GM20000 (cell line): ENCODE data around the gene AREG.

Source experiments
- DNase-seq: peaks from one replicate; pipeline ENCODE4 v3.0.0; 2012; ENCODE audit warnings: low spot score
- TF ChIP-seq, protein P1 (sequence below): IDR thresholded peaks from 2 replicates; pipeline ENCODE4 v1.5.1; 2012; ENCODE audit warnings: mild to moderate bottlenecking, control low read depth; ENCODE audit errors: extremely low read depth, missing control alignments

The AREG gene

DNA sequence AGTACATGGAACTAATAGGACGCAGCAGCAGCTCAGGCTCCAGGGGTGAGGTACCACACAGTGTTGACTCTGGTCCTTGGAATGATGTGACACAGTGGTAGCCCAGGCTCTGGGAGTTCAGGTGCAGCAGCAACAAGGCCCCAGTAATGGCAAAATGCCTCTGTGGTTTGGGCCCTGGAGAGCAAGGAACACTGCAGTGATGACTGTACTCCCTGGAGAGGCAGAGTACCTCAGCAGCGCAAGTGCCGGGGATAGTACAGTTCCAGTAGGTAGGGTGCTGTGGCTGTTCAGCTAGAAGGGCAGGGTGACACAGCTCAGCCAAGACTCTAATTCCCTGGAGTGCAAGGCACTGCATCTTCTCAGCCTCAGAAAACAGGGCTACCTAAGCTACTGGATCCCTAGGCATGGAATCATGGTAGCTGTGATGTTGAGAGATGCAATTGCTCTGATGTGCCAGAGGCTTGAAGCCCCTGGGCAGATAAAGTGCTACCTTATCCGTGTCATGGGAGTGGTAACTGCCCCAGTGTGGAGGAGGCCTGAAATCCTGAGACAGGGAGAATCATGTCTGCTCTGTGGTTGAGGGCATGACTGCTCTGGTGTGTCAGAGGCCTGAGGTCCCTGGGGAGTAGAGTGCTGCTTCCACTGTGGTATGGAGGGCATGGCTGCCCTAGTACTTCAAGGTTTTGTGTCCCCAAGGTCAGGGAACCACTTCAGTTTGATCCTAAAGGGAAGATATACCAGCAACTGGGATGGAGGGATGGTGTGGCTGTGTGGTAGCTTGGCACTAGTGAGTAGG is 55.2 kb downstream of the AREG start:
- TF ChIP-seq, protein P1, sequence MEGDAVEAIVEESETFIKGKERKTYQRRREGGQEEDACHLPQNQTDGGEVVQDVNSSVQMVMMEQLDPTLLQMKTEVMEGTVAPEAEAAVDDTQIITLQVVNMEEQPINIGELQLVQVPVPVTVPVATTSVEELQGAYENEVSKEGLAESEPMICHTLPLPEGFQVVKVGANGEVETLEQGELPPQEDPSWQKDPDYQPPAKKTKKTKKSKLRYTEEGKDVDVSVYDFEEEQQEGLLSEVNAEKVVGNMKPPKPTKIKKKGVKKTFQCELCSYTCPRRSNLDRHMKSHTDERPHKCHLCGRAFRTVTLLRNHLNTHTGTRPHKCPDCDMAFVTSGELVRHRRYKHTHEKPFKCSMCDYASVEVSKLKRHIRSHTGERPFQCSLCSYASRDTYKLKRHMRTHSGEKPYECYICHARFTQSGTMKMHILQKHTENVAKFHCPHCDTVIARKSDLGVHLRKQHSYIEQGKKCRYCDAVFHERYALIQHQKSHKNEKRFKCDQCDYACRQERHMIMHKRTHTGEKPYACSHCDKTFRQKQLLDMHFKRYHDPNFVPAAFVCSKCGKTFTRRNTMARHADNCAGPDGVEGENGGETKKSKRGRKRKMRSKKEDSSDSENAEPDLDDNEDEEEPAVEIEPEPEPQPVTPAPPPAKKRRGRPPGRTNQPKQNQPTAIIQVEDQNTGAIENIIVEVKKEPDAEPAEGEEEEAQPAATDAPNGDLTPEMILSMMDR: no peak
- no peak for DNase-seq

DNA sequence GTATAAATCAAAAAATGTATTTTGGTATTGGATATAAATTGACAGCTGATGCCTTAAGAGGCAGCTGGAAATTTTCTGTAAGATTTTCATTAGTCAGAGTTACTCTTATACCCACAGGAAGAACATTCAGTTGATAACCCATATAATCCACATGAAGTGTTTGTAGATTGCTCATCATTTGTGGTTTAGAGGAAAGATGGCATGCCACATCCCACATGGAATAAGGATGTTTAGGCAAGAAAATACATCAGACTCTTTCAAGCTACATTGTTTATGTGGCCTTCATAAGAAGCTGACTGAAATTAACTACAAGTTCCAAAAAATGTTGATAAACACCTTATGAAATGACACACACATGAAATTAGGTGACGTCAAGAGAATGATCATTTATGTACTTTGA is 56.6 kb downstream of the AREG start:
- TF ChIP-seq, protein P1: no peak
- no peak for DNase-seq

GRCh38 chr4:74503580-74503979 is 58.6 kb downstream of the AREG start:
- no peak for DNase-seq
- TF ChIP-seq, protein P1: no peak

GRCh38 chr4:74504212-74504611 is 59.3 kb downstream of the AREG start:
- no peak for DNase-seq
- TF ChIP-seq, protein P1: no peak
